T follicular helper cell (primary cell): ENCODE measurements around the gene SLC25A38.
"Not testable (repeated sequence)": the region's sequence is repeated elsewhere in the genome, so short reads cannot be mapped to it uniquely, and the experiment has no call there.

Source experiments
- DNase-seq: peaks from one replicate; pipeline ENCODE4 v3.0.0-alpha.2; 2020; ENCODE audit warnings: low read depth
- total RNA-seq, 2 experiments: gene quantifications; one replicate each; lab custom pipeline; 2026; lab: John Stamatoyannopoulos, UW

The SLC25A38 gene
- total RNA-seq, result 77.0 to 79.7 reads per million in 2 experiments

DNA sequence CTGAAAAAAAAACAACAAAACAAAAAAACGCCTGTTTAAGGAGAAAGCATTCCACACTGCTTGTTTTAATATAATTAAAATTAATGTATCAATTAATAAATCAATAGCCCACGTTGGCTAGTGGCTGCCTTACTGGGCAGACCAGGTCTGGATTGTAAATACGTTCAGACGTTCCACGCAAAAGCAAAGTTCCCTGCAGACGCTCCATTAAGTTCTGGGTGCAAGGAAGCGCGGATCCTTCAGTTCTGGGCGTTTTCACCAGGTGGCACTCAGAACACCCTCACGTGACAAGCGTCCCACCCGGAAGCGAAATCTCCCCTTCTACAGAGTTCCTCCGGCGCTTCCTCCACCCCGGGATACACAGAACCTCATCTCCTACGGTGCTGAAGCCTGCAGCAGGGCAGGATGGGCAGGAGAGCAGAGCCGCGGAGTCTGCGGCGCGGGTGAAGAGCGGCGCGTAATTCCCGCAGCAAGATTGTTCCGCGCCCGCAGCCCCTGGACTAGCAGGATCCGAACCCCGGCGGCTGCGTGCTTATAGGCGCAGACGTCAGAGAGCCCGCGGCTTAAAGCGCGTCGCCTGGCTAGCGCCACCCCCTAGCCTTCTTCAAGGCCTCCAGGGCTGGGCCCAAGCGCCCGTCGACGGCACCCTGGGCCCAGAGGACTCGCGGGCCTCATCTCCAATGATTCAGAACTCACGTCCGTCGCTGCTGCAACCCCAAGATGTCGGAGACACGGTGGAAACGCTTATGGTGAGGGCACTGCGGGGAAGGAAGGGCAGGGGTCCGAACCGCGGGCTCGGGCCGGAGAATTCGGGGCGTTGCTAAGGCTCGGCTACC, at the start of gene SLC25A38:
TSS of gene SLC25A38 (plus strand) at position 326 of the 836 bp plus-strand sequence. CDS start at position 681, 355 bp downstream.
- peak; percentile 70 for DNase-seq

DNA sequence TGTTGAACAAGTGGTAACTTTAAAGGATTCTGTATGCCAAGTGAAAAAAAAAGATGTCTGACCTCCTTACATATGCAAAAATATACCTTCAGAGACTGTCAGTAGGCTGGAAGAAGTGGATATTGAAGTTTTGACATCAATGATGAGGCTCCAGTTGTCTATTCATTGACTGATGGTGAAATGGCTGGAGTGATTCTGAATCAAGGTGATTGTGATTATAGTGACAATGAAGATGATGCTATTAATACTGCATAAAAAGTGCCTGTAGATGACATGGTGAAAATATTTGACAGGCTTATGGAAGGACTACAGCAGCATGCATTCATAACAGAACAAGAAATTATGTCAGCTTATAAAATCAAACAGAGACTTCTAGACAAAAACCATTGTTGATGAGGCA, 49.6 kb upstream of the SLC25A38 start:
- DNase-seq, result no peak

GRCh38 chr3:39334205-39334604, 49.0 kb upstream of the SLC25A38 start:
- DNase-seq, result no peak

DNA sequence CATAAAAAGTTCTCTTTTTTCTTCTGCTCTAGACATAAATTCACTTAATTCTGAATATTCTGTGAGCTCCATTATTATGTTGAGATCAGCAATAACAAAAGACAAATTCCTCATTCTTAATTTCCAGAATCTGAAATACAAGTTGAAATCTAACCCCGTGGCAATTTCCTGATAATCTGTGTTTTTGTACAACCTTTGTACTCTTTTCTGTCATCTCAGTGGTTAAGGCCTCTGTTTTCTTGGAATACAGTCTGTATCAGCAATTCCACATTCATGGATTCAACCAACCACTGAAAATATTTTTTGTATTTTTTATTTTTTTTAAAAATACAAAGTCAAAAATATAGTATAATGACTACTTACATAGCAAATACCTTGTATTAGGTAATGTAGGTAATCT, 45.0 kb upstream of the SLC25A38 start:
- DNase-seq, result no peak

DNA sequence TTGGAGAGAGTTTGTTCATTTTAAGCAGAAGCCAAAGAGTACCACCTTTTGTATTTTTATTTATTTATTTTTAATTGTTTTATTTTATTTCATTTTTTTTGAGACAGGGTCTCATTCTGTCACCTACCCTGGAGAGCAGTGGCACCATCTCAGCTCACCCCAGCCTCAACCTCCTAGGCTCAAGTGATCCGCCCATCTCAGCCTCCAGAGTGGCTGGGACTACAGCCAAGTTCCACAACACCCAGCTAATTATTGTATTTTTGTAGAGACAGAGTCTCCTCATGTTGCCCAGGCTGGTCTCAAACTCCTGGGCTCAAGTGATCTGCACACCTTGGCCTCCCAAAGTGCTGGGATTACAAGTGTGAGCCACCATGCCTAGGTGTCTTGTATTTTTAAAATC, 44.1 kb upstream of the SLC25A38 start:
- no peak for DNase-seq

- no peak for DNase-seq
Observed at GRCh38 chr3:39343076-39343717, 40.0 kb upstream of the SLC25A38 start.

GRCh38 chr3:39343760-39344159, 39.4 kb upstream of the SLC25A38 start:
- DNase-seq, result no peak

- no peak for DNase-seq
Observed at GRCh38 chr3:39344746-39345344, 38.3 kb upstream of the SLC25A38 start.

- no peak for DNase-seq
Observed at GRCh38 chr3:39346785-39347585, 36.2 kb upstream of the SLC25A38 start.

DNA sequence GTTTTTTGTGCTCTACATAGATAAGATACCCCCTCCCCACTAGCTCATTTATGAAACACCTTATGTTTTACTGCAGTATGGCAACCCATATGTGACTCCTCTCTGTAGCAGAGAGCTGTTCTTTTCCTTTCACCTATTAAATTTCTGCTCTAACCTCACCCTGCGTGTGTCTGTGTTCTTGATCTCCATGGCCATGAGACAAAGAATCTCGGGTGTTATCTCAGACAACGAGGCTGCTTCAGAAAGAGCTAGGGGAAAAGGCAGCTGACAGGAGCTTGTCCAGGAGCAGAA, 35.6 kb upstream of the SLC25A38 start:
- no peak for DNase-seq

GRCh38 chr3:39349080-39349479, 34.1 kb upstream of the SLC25A38 start:
- DNase-seq, result no peak

- DNase-seq, result no peak
Observed at GRCh38 chr3:39350714-39351113, 32.5 kb upstream of the SLC25A38 start.

DNA sequence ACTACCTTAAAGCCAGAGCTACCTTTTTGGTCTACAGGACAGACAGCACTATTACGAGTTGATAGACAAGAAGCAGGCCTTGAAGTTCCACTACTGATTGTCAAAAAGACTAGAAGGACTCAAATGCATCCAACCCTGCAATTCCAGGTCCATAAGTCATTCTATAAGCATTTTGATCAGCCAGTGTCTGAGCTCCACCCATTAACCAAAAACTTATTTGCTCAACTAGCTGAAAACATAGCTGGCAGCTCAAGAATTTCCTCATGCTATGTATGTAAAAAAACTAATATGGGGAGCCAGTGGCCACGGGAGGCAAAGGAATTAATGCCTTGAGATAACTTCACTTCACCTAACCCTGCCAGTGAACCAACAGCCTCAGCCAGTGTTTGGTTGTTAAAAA, 32.0 kb upstream of the SLC25A38 start:
- not testable (repeated sequence) for DNase-seq

- DNase-seq, result not testable (repeated sequence)
Observed at GRCh38 chr3:39353168-39353927, 29.8 kb upstream of the SLC25A38 start.

DNA sequence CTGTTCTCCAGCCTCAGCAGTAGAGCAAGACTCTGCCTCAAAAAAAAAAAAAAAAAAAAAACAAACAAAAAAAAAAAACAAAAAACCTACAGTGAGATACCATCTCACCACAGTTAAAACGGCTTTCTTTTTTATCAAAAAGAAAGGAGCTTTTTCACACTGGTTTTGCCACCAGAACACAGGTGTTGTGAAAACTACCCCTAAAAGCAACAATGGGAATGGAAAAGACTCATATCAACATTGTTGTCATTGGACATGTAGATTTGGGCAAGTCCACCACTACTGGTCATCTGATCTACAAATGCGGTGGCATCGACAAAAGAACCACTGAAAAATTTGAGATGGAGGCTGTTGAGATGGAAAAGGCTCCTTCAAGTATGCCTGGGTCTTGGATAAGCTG, 24.8 kb upstream of the SLC25A38 start:
- DNase-seq, result no peak

GRCh38 chr3:39361252-39361927, 21.8 kb upstream of the SLC25A38 start:
- no peak for DNase-seq

GRCh38 chr3:39362192-39362591, 21.0 kb upstream of the SLC25A38 start:
- DNase-seq, result no peak

DNA sequence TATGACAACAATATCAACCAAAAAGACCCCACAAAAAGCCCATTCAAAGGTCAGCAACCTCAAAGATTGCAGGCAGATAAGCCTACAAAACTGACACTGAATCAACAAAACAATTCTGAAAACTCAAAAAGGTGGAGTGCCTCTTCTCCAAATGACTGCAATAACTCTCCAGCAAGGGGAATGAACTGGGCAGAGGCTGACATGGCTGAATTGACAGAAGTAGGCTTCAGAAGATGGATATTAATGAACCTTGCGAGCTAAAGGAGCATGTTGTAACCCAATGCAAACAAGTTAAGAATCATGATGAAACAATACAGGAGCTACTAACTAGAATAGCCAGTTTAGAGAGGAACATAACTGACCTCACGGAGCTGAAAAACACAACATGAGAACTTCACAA, 20.4 kb upstream of the SLC25A38 start:
- no peak for DNase-seq

DNA sequence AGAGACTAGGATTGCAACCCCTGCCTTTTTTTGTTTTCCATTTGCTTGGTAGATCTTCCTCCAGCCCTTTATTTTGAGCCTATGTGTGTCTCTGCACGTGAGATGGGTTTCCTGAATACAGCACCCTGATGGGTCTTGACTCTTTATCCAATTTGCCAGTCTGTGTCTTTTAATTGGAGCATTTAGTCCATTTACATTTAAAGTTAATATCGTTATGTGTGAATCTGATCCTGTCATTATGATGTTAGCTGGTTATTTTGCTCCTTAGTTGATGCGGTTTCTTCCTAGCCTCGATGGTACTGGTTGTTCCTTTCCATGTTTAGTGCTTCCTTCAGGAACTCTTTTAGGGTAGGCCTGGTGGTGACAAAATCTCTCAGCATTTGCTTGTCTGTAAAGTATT, 12.7 kb upstream of the SLC25A38 start:
- DNase-seq, result not testable (repeated sequence)

DNA sequence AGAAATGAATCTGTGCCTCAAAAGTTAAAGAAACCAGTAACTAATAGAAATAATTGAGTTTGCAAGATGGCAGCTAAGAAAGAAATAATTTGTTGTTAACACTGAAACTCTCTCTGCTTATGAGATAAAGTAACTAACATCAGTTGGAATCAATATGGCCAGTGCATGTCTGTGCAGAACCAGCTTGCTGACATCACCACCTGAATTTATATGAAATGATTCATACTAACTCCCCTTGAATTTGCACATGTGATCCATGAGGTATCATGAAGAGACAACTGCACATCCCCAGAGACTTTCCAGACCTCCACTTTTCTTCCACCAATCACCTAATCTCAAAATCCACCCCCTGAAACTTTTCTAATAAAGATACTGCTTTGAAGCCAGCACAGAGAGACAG, 10.3 kb upstream of the SLC25A38 start:
- no peak for DNase-seq
